HG03103 (cell line): ENCODE data around the gene ACTR2.
"Not testable (repeated sequence)": the region's sequence is repeated elsewhere in the genome, so short reads cannot be mapped to it uniquely, and the experiment has no call there.

ENCODE experiments used
- ATAC-seq: cut with Tn5 transposase; IDR thresholded peaks from one replicate; pipeline ENCODE4 v1.9.1; 2021; ENCODE audit warnings: low read depth; ENCODE audit not compliant: unreplicated experiment

Gene ACTR2

DNA sequence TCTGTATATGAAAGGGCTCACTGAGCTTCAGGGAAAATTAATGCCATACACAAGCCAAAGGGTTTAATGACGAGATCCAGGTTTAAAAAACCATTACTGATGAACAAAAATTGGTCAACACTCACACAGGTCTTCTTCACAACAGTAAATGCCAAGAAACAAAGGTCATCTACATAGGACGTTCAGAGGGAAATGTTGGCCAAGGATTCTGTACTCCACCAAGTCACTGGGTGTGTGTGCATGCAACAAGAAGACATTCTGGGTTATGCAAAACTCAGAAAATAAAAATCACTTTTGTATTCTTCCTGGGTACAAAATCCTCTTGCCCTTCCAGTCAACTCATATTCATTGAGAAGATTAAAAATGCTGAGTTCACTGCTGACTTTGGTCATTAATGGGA is 78.3 kb downstream of the ACTR2 start:
- ATAC-seq, result no peak

- ATAC-seq, result no peak
Observed at GRCh38 chr2:65309699-65310098, 82.1 kb downstream of the ACTR2 start.

- ATAC-seq, result no peak
Observed at GRCh38 chr2:65311049-65311448, 83.4 kb downstream of the ACTR2 start.

- no peak for ATAC-seq
Observed at GRCh38 chr2:65311596-65311995, 84.0 kb downstream of the ACTR2 start.

DNA sequence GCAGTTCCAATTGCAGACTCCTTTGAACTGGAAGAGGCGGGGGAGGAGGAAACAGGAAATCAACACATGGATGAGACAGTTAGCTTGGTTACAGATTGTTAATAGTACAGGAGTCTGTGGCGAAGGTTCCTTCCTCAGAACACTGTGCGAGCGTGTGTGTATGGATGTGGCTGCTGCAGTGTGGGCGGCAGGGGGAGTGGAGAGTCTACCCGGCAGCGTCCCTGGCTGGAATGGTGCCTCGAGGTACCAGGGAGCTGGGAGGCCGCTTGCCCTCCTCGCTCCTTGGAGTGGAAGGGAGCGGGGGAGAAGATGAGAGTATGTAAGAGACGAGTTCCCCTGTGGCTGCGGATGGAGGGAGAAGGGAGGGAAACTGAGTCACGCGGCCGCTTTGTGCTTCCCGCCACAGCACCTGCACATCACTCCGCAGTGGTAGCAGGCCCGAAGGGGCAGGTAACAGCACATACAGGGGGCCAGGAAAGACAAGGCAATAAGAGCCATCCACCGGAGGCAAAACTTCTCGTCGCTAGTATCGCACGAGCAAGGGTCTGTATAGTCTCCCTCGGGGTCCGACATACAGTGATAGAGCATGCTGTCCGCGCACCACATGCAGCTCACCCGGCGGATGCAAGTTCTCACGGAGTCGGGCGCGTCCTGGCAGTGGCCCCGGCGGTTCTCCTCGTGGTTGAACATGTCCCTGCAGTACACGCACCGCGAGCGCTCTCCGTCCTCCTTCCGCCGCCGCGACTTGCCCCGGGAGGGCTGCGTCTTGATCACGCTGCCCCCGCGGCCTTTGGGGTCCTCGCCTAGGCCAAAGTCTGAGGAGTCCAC is 85.7 kb downstream of the ACTR2 start:
- ATAC-seq, result no peak

DNA sequence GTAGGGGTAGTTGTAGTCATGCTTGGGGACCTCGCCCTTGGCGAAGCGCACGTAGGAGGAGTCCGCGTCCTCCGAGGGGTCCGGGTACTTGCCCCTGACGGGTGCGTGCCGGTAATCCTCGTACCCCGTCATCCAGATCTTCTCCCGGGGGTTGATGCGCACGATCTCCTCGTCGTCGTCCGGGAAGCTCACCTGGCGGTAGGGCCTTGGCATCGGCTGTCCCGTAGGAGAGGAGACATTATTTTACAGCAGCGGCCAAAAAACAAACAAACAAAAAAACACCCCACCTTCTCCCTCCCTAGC is 86.3 kb downstream of the ACTR2 start:
- ATAC-seq, result no peak

DNA sequence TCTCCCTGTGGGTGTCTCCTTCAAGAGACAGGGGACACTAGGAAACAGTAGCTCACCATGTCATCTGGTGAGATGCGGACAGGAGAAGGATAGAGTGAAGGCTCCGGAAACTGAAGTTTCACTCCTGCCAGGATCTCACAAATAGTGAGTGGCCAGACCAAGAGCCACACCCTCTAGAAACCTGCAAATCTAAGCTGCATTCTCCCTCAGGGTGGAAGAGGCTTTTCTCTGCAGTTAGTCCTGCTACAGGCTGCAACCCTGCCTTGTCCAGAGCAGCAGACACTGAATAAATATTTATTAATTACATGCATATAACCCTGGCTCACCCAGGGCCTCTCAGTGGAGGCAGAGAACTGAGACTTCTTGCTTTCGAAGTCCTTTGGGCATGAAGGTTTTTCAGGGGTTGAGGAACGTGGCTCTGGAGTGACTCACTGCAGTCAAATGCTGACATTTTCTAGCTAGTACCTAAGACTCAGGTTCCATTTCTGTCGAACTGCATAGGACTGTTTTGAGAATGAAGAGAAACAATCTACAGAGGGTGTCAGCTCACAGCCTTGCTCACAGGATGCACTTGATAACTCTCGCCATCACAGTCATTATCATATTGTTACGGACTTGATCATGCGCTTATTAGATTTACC is 87.3 kb downstream of the ACTR2 start:
- ATAC-seq, result no peak

- no peak for ATAC-seq
Observed at GRCh38 chr2:65316072-65316471, 88.4 kb downstream of the ACTR2 start.

GRCh38 chr2:65317351-65317750 is 89.7 kb downstream of the ACTR2 start:
- ATAC-seq, result not testable (repeated sequence)

DNA sequence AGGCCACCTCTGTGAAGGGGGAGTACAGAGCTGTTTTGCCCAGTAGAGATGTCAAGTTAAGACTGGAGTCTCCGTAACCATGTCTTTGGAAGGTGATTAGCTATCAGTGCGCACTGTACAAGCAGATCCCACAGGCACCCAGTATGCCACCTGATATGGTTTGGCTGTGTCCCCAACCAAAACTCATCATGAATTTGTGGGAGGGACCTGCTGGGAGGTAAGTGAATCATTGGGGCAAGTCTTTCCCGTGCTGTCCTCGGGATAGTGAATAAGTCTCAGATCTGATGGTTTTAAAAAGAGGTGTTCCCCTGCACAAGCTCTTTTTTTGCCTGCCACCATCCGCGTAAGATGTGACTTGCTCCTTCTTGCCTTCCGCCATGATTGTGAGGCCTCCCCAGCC is 90.2 kb downstream of the ACTR2 start:
- ATAC-seq, result no peak

DNA sequence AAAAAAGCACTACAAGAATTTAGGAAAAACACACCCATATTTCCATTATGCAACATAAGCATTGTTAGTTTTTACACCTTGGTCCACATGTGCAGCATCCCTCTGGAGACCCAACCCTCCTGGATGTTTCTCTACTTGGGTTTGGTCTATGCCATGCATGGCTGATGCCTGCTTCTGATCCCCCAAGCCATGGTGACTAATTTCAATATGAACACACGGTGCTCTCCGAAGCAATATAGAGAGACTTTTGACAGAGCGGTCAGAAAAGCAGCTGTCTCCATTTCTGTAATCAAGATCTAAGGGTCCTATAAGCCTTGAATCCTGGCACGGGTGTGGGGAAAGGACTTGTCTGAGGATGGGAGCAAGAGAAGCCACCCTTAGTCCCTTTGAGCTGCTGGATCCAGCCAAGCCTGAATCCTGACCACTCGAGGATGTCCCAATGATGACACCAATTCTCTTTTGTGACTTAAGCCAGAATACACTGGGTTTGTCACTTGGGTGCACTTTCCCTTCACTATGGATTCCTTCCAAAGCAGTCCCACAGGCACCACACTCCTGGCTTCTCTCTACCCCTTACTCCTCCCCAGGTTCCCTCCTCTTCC is 91.5 kb downstream of the ACTR2 start:
- ATAC-seq, result no peak

- no peak for ATAC-seq
Observed at GRCh38 chr2:65319674-65320041, 92.0 kb downstream of the ACTR2 start.

DNA sequence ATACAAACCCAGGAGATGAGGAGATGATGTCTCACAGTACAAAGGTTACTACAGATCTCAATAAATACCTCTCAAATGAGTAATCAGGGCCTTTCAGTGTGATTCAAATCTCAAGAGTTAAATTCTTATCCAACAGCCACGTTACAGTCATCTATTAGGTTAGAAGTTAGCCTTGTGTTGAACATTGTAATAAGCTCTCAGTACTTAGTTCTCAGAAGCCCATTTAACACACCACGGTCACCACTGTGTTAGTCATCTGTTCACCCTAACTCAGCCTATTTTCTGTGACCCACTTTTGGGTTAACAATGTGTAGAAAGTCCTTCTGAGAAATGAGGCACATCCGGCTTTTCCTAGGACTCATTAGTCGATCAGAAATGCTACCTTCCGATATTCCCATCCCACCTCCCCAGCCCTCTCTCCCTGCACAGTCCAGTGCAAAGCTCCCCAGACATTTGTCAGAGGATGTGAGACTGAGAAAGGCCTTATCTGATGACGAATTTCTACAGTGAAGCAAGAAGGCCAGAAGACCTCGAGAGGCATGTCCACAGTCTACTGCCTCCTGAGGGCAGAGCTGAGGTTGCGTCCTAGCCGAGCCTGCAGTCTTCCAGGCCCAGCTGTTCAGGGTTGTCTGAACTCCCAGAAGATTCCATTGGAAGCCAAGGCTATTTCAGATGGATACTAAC is 92.6 kb downstream of the ACTR2 start:
- peak; percentile 69 for ATAC-seq
